Gastroesophageal sphincter (tissue), 4 donors: ENCODE measurements around the gene VPS35L. TPM values are rescaled to one million over a fixed set of nuclear protein-coding genes. Genes with fewer than 3 reads are reported as not detected.
A peak's percentile ranks its signal among the peaks of the same experiment; 100 is the strongest.

Experiments used
- ATAC-seq: fragments of 150-250 bp; one replicate; pipeline ENCODE4 v1.9.1; 2016; ENCODE audit warnings: mild to moderate bottlenecking, moderate library complexity
- H3K27ac ChIP-seq, 4 donors: fragments of 200-600 bp; sonication (generic) in 3 of 4; 1 replicate in 3 of 4; 2 replicates in 1 of 4; pipeline ENCODE4 v1.5.1; 2016 to 2019
- H3K27me3 ChIP-seq: fragments of 200-600 bp; sonication (generic); one replicate; pipeline ENCODE4 v1.5.1; 2019
- H3K36me3 ChIP-seq, 2 donors: fragments of 200-600 bp; sonication (generic); one replicate each; pipeline ENCODE4 v1.5.1; 2019; ENCODE audit warnings: control low read depth in 1 of 2
- H3K4me1 ChIP-seq, 3 donors: fragments of 200-600 bp; sonication (generic); 1 replicate in 2 of 3; 2 replicates in 1 of 3; pipeline ENCODE4 v1.5.1; 2016 to 2019; ENCODE audit warnings: control low read depth in 2 of 3
- H3K4me3 ChIP-seq, 2 donors: fragments of 200-600 bp; sonication (generic); one replicate each; pipeline ENCODE4 v1.5.1; 2019; ENCODE audit warnings: mild to moderate bottlenecking in 1 of 2, moderate library complexity in 1 of 2
- H3K9me3 ChIP-seq, 3 donors: fragments of 200-600 bp; sonication (generic); one replicate each; pipeline ENCODE4 v1.5.1; 2017 to 2019; ENCODE audit warnings: control low read depth in 2 of 3
- CTCF ChIP-seq, 4 experiments: fragments of 200-600 bp in 2 of 4; fragments of 450-650 bp in 2 of 4; sonication (generic) in 1 of 4; IDR thresholded peaks; one replicate each; pipeline ENCODE4 v1.5.1; 2017 to 2019; ENCODE audit warnings: antibody characterized with exemption in 4 of 4, mild to moderate bottlenecking in 2 of 4, moderate library complexity in 2 of 4
- EP300 ChIP-seq: sonication (generic); formaldehyde crosslinking; IDR thresholded peaks from one replicate; pipeline ENCODE4 v1.6.1; 2017; ENCODE audit warnings: antibody characterized with exemption, mild to moderate bottlenecking
- POLR2A ChIP-seq, 2 donors: fragments of 450-650 bp; IDR thresholded peaks; one replicate each; pipeline ENCODE4 v1.6.1; 2017; ENCODE audit warnings: antibody characterized with exemption in 2 of 2, mild to moderate bottlenecking in 2 of 2, moderate library complexity in 1 of 2
- POLR2AphosphoS5 ChIP-seq: sonication (generic); formaldehyde crosslinking; IDR thresholded peaks from one replicate; pipeline ENCODE4 v1.6.1; 2017; ENCODE audit warnings: antibody characterized with exemption
- WGBS, 2 donors: methylation state at CpG; one replicate each; pipeline ENCODE4 v1.1.5; 2018; ENCODE audit warnings: low coverage in 1 of 2; 5-methylcytosine and 5-hydroxymethylcytosine counted together
- total RNA-seq, 4 donors: library from RNA; depleted of rRNA; stranded (reverse); fragments of >200 nt; gene quantifications; one replicate each; pipeline ENCODE4 v1.1.0, GENCODE V29; 2016

Gene VPS35L
- total RNA-seq, 4 donors from 2014 or later = 39.0 to 59.6 (median 46.9) TPM

- H3K4me1 ChIP-seq = peaks cover 0 to 14% (median 0%) of the 10 kb centered on the region in 3 donors
- 88 to 92% methylated on average over 1 to 9 of the region's 9 CpGs for WGBS, 2 donors
- H3K9me3 ChIP-seq = no peaks in the 10 kb centered on the region
- no peaks in the 10 kb centered on the region for H3K27me3 ChIP-seq
- no peak for ATAC-seq
- no peak for TF ChIP-seq EP300
- no peak for TF ChIP-seq POLR2AphosphoS5
- TF ChIP-seq CTCF (IDR thresholded peaks at IDR 0.05) = no peak
- TF ChIP-seq POLR2A (IDR thresholded peaks at IDR 0.05) = no peak
- H3K4me3 ChIP-seq = no peak overlapping the region
- H3K27ac ChIP-seq = no peak overlapping the region
- peaks cover 0 to 99% of the 10 kb centered on the region in 2 donors for H3K36me3 ChIP-seq
These were observed 18.5 kb downstream of the VPS35L start for GRCh38 chr16:19573997-19574396.

- no peak for ATAC-seq
- TF ChIP-seq POLR2A (IDR thresholded peaks at IDR 0.05) = no peak
- TF ChIP-seq EP300 = no peak
- no peak for TF ChIP-seq CTCF (IDR thresholded peaks at IDR 0.05)
- no peak for TF ChIP-seq POLR2AphosphoS5
- peaks cover 0 to 99% of the 10 kb centered on the region in 2 donors for H3K36me3 ChIP-seq
- 58 to 75% methylated on average over 2 of the region's 2 CpGs for WGBS, 2 donors
- H3K27ac ChIP-seq = no peak overlapping the region
- no peak overlapping the region for H3K4me3 ChIP-seq
- no peaks in the 10 kb centered on the region for H3K27me3 ChIP-seq
- peaks cover 0 to 21% (median 0%) of the 10 kb centered on the region in 3 donors for H3K4me1 ChIP-seq
- H3K9me3 ChIP-seq = no peaks in the 10 kb centered on the region
These were observed 19.1 kb downstream of the VPS35L start for GRCh38 chr16:19574615-19575014.

GRCh38 chr16:19578378-19578971 lies 23.0 kb downstream of the VPS35L start:
- peak; percentile 76 for ATAC-seq
- TF ChIP-seq POLR2A (IDR thresholded peaks at IDR 0.05) (no peak), CTCF (IDR thresholded peaks at IDR 0.05) (peak in 1 of 4 experiments; percentile 18)
- H3K36me3 ChIP-seq = peaks cover 0 to 99% of the 10 kb centered on the region in 2 donors

GRCh38 chr16:19582050-19582831 lies 26.7 kb downstream of the VPS35L start:
- Histone ChIP-seq H3K4me1 (peaks cover 0 to 21% (median 0%) of the 10 kb centered on the region in 3 donors), H3K27me3 (no peaks in the 10 kb centered on the region), H3K27ac (no peak overlapping the region), H3K4me3 (no peak overlapping the region), H3K9me3 (no peaks in the 10 kb centered on the region), H3K36me3 (peaks cover 0 to 99% of the 10 kb centered on the region in 2 donors)
- no peak for ATAC-seq
- 65 to 78% methylated on average over 7 to 8 of the region's 10 CpGs for WGBS, 2 donors
- TF ChIP-seq POLR2A (IDR thresholded peaks at IDR 0.05) (no peak), EP300 (no peak), CTCF (IDR thresholded peaks at IDR 0.05) (no peak), POLR2AphosphoS5 (no peak)

More at GRCh38 chr16:19578378-19578971, 23.0 kb downstream of the VPS35L start:
- H3K4me1 ChIP-seq = peaks cover 0 to 21% (median 0%) of the 10 kb centered on the region in 3 donors
- no peaks in the 10 kb centered on the region for H3K27me3 ChIP-seq
- no peaks in the 10 kb centered on the region for H3K9me3 ChIP-seq
- no peak overlapping the region for H3K4me3 ChIP-seq
- H3K27ac ChIP-seq = peak overlapping the region in 3 of 4 donors; percentile 67 to 73 (median 72)
- WGBS, 2 donors = 58 to 62% methylated on average over 5 to 8 of the region's 10 CpGs
